HG02943 (cell line): Measurements from ENCODE around the gene SCN8A.

Source experiments
- ATAC-seq: cut with Tn5 transposase; IDR thresholded peaks from one replicate; pipeline ENCODE4 v1.9.1; 2021; ENCODE audit warnings: mild to moderate bottlenecking, low read depth, moderate library complexity; ENCODE audit not compliant: unreplicated experiment

Gene SCN8A

GRCh38 chr12:51700887-51701286 is 109.9 kb downstream of the SCN8A start:
- no peak for ATAC-seq

GRCh38 chr12:51702587-51702986 is 111.6 kb downstream of the SCN8A start:
- ATAC-seq: no peak

DNA sequence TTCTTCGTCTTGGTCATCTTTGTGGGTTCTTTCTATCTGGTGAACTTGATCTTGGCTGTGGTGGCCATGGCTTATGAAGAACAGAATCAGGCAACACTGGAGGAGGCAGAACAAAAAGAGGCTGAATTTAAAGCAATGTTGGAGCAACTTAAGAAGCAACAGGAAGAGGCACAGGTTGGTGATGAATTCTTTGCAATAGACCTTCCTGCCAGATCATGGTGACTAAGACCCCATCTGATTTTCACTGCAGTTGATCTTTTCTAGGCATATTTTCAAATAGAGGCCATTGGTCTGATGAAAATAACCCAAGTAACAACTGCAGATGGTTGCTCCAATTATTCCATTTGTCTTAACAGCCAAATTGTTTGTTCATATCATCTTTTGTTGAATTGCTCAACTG is 114.4 kb downstream of the SCN8A start:
- no peak for ATAC-seq

DNA sequence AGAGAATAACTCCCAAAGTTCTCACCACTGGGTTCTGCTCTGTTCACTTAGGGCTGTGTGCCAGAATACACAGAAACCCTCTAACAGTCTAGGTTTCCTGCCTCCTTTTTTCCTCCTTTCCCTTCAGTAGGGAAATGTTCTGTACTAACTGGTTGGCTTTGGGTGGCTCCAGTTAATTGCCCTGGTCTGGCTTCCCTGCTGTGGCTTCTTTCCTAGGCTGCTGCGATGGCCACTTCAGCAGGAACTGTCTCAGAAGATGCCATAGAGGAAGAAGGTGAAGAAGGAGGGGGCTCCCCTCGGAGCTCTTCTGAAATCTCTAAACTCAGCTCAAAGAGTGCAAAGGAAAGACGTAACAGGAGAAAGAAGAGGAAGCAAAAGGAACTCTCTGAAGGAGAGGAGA is 115.2 kb downstream of the SCN8A start:
- ATAC-seq: no peak

DNA sequence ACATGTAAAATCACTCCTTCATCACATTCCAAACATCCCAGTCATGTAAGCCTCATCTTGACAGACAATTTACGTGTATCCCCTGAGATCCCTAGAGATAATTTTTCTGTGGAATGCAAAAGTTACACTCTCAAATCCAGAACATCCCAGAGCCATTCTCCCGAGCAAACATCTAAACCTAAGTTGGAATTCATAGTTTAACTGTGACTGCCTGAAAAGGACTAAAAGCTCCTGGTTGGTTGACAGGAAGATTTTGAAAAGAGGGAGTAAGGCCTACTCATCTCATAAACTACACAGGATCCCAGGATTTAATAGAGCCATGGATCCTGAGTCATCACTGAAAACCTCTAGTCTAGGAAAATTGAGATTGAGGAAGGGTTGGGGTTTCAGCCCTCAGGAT is 123.6 kb downstream of the SCN8A start:
- ATAC-seq: no peak

DNA sequence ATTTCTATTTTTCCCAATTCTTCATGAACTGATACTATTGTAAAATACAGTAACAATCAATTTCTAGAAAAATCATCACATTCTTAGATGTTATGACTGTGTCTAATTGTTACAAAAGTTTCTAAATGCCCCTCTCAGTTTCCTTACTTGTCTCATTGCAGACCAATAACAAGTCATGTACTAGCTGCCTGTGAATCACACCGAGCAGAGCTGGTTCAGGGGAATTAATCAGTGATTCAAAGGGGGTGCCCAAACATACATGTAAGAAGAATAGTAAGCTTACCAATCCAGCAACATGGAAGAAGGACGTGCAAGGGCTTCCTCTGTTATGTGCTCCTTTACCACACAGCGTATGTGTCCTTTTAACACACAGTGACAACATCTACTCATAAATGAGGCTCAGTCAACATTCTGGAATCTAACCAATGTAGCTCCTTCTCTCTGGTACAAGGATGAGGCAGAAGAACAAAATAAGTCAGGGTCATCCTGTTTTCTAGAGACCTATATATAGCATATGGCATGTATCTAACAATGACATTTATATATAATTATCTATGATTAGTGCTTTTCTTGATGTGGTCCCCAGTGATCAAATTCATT is 126.4 kb downstream of the SCN8A start:
- no peak for ATAC-seq

DNA sequence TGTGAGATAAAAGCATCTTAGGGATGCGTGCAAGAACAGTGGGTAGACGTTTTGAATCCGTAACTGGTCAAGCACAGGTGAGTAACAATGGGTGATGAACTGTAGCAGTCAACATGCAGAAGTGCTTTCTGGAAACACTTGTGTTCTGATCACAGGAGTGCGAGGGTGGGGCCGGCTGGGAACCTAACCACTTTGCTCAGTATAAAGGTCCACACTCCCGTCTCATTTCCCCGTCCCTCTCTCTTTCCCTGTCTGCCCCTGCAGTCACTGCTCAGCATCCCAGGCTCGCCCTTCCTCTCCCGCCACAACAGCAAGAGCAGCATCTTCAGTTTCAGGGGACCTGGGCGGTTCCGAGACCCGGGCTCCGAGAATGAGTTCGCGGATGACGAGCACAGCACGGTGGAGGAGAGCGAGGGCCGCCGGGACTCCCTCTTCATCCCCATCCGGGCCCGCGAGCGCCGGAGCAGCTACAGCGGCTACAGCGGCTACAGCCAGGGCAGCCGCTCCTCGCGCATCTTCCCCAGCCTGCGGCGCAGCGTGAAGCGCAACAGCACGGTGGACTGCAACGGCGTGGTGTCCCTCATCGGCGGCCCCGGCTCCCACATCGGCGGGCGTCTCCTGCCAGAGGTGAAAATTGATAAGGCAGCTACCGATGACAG is 130.4 kb downstream of the SCN8A start:
- ATAC-seq: no peak

GRCh38 chr12:51722431-51722830 is 131.4 kb downstream of the SCN8A start:
- no peak for ATAC-seq

DNA sequence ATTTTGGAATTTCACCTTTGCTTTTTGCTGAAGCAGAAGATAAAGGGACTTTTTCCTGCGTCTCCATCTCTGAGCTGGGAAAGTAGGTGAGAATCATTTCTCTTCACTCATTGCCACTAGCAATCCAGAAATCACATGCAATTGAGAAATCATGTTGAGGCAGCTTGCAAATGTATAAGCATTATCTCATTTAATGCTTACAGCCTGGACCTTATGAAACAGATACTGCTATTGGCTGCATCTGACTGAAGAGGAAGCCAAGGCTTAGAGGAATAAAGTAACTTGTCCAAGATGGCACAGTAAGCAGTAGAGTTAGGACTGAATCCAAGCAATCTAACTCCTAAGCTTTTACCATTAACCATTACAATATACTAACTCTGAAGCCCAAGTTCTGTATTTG is 135.1 kb downstream of the SCN8A start:
- no peak for ATAC-seq

- no peak for ATAC-seq
These were observed 135.9 kb downstream of the SCN8A start for GRCh38 chr12:51726931-51727330.

- ATAC-seq: no peak
These were observed 138.3 kb downstream of the SCN8A start for GRCh38 chr12:51729331-51729730.

DNA sequence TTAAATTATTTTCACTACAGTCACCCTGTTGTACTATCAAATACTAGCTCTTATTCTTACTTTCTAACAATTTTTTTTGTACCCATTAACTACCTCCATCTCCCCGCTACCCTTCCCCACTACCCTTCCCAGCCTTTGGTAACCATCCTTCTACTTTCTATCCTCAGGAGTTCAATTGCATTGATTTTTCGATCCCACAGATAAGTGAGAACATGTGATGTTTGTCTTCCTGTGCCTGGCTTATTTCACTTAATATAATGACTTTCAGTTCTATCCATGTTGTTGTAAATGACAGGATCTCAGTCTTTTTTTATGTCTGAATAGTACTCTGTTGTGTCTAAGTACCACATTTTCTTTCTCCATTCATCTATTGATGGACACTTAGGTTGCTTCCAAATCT is 139.7 kb downstream of the SCN8A start:
- ATAC-seq: no peak

GRCh38 chr12:51740536-51740935 is 149.5 kb downstream of the SCN8A start:
- no peak for ATAC-seq

- no peak for ATAC-seq
These were observed 153.2 kb downstream of the SCN8A start for GRCh38 chr12:51744235-51744634.

GRCh38 chr12:51744957-51745356 is 153.9 kb downstream of the SCN8A start:
- no peak for ATAC-seq

DNA sequence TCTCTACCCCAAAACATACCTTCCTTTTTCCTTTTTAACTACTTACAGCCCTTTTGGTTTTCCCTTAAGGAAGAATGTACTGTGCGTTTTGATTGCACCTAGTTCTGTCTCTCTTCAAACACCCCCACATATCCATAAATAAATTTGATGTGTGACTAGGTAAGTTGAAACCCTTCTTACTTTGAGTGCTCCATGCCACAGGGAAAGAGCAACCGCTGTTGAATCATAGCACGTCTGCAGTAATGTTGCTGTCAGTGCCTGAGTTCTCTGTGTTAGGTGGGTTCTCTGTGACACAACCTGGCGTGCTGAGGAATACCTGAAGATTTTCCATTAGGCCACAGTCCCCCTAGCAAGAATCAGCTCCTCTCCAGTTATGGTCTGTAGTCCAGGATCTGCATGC is 155.4 kb downstream of the SCN8A start:
- no peak for ATAC-seq

DNA sequence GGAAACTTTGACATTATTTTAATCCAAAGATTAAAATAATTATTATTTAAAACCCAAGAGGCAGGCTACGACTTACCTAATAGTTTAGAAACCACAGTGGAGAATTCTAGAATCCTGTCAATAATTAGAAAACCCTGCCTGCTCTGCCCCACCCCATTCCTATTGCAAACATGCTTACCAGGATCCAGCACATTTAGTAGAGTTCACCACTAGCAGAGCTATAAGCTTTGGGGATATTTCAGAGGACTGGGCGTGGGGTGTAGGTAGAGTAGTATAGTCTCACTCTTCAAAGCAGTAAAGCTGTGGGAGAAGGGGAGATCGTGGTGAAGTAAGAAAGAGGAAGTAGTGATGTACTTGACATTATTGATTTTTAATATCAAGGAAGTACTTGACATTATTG is 157.2 kb downstream of the SCN8A start:
- ATAC-seq: no peak

DNA sequence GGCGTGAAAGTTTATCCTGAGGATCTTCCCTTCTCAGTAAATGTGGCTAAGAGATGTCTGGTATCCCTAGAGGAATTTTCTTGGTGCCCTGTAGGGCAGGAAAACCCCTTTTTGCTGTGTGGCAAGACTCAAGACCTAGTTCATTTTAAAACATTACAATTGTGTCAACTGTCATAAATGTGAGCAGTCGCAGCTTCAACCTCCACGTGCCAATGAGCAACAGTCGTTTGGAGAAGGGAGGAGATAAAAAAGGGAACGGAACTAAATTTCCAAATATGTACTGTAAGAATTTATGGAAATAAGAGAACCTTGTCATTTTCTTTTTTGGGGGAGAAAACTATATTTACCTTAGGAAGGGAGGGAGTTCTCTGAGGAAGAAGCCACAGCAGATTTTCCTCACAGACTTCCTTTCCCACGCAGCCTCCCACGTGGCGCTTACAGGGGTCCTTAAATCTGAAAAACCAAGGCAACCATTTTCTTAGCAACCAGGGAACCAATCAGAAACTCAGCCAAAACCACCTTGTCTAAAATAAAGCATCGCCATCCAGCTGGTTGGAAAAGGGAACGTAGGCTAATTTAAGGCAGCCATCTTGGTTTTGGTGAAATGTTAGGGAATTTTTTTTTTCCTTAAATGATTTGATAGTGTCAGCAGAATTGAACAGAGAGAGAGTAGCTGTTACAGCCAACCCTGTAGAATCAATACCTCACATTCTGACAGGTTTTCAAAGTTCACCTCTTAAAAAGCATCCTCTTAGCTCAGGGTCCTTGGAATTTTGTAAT is 158.4 kb downstream of the SCN8A start:
- no peak for ATAC-seq

- no peak for ATAC-seq
These were observed 158.9 kb downstream of the SCN8A start for GRCh38 chr12:51749986-51750317.

GRCh38 chr12:51751661-51752060 is 160.6 kb downstream of the SCN8A start:
- no peak for ATAC-seq

- no peak for ATAC-seq
These were observed 161.3 kb downstream of the SCN8A start for GRCh38 chr12:51752234-51752889.
